Breast epithelium (tissue), 3 donors: ENCODE results near the gene NTNG1.

Experiments
- POLR2A ChIP-seq: fragments of 450-650 bp; IDR thresholded peaks from one replicate; pipeline ENCODE4 v1.6.1; 2016; ENCODE audit warnings: antibody characterized with exemption, mild to moderate bottlenecking, moderate library complexity
- POLR2AphosphoS5 ChIP-seq, 3 donors: sonication (generic); formaldehyde crosslinking; IDR thresholded peaks; one replicate each; pipeline ENCODE4 v1.6.1; 2017; ENCODE audit warnings: antibody characterized with exemption in 3 of 3
- TF ChIP-seq, protein P1 (sequence below), 3 donors: fragments of 450-650 bp; IDR thresholded peaks; one replicate each; pipeline ENCODE4 v1.5.1; 2016 to 2017; ENCODE audit warnings: antibody characterized with exemption in 3 of 3, mild to moderate bottlenecking in 3 of 3, moderate library complexity in 3 of 3

DNA sequence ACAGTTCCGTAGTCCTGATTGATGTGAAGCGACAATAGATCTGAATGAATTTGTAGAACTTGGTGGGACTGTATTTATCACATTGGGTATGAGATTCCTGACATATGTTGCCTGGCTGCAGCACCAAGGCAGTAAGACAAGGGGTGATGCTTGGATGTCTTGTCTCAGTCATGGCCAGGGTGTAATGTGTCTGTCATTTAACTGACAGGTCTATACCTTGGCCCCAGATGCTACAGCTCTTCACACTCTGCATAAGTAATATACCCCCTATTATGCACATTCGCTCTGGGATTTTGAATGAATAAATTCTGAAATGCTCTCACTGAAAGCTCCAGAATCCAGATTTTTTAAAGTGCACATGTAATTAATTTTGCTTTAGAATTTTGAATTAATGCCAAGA, 47.3 kb downstream of the NTNG1 start:
- TF ChIP-seq, protein P1, sequence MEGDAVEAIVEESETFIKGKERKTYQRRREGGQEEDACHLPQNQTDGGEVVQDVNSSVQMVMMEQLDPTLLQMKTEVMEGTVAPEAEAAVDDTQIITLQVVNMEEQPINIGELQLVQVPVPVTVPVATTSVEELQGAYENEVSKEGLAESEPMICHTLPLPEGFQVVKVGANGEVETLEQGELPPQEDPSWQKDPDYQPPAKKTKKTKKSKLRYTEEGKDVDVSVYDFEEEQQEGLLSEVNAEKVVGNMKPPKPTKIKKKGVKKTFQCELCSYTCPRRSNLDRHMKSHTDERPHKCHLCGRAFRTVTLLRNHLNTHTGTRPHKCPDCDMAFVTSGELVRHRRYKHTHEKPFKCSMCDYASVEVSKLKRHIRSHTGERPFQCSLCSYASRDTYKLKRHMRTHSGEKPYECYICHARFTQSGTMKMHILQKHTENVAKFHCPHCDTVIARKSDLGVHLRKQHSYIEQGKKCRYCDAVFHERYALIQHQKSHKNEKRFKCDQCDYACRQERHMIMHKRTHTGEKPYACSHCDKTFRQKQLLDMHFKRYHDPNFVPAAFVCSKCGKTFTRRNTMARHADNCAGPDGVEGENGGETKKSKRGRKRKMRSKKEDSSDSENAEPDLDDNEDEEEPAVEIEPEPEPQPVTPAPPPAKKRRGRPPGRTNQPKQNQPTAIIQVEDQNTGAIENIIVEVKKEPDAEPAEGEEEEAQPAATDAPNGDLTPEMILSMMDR (IDR thresholded peaks at IDR 0.05) = no peak
- TF ChIP-seq POLR2A (no peak), POLR2AphosphoS5 (IDR thresholded peaks at IDR 0.05) (no peak)
